Measurements from ENCODE around the gene OR2H2. TPM values are rescaled to one million over a fixed set of nuclear protein-coding genes. Genes with fewer than 3 reads are reported as not detected.

Gene OR2H2
- total RNA-seq, 4 donors from 2014 or later: not detected

GRCh38 chr6:29554764-29555163, 30.2 kb upstream of the OR2H2 start:
- DNase-seq: no peak
- H3K9me3 ChIP-seq: no peaks in the 10 kb centered on the region
- H3K4me1 ChIP-seq: peaks cover 0 to 5% of the 10 kb centered on the region in 2 donors
- no peak overlapping the region for H3K4me3 ChIP-seq
- intact Hi-C loops (cut with DNase I; ENCODE audit: low total_unique reads): no loop called here
- no peak overlapping the region for H3K27ac ChIP-seq
- no peaks in the 10 kb centered on the region for H3K36me3 ChIP-seq
- TF ChIP-seq CTCF (IDR thresholded peaks at IDR 0.05) (no peak), POLR2A (IDR thresholded peaks at IDR 0.05) (no peak)
- H3K27me3 ChIP-seq: peaks cover 0 to 18% of the 10 kb centered on the region in 2 donors

GRCh38 chr6:29557320-29557719, 27.6 kb upstream of the OR2H2 start:
- no peak for DNase-seq
- H3K4me3 ChIP-seq: no peak overlapping the region
- peaks cover 0 to 25% of the 10 kb centered on the region in 2 donors for H3K27me3 ChIP-seq
- no peaks in the 10 kb centered on the region for H3K9me3 ChIP-seq
- peaks cover 0 to 5% of the 10 kb centered on the region in 2 donors for H3K4me1 ChIP-seq
- no peak overlapping the region for H3K27ac ChIP-seq
- intact Hi-C loops (cut with DNase I; ENCODE audit: low total_unique reads): no loop called here
- TF ChIP-seq POLR2A (IDR thresholded peaks at IDR 0.05) (no peak), CTCF (IDR thresholded peaks at IDR 0.05) (no peak)
- H3K36me3 ChIP-seq: no peaks in the 10 kb centered on the region

GRCh38 chr6:29558439-29559079, 26.4 kb upstream of the OR2H2 start:
- Histone ChIP-seq H3K27me3 (peaks cover 0 to 25% of the 10 kb centered on the region in 2 donors), H3K27ac (no peak overlapping the region), H3K36me3 (no peaks in the 10 kb centered on the region), H3K4me3 (no peak overlapping the region), H3K9me3 (no peaks in the 10 kb centered on the region), H3K4me1 (peaks cover 0 to 5% of the 10 kb centered on the region in 2 donors)
- intact Hi-C loops (cut with DNase I; ENCODE audit: low total_unique reads): no loop called here
- no peak for DNase-seq
- TF ChIP-seq POLR2A (IDR thresholded peaks at IDR 0.05) (no peak), CTCF (IDR thresholded peaks at IDR 0.05) (no peak)

GRCh38 chr6:29559524-29560287, 25.2 kb upstream of the OR2H2 start, which contains the start of gene UBD:
UBD (minus strand) TSS chr6:29559732; CDS start chr6:29559701, 31 bp downstream.
- H3K27ac ChIP-seq: no peak within 1 kb of the TSS
- H3K27me3 ChIP-seq: peaks cover 0 to 25% of the 10 kb centered on the region in 2 donors
- intact Hi-C loops (cut with DNase I; ENCODE audit: low total_unique reads): no loop called here
- H3K4me1 ChIP-seq: no peaks in the 10 kb centered on the region
- TF ChIP-seq CTCF (IDR thresholded peaks at IDR 0.05) (no peak), POLR2A (IDR thresholded peaks at IDR 0.05) (no peak)
- DNase-seq: no peak
- H3K4me3 ChIP-seq: no peak within 1 kb of the TSS
- no peaks in the 10 kb centered on the region for H3K36me3 ChIP-seq
- no peaks in the 10 kb centered on the region for H3K9me3 ChIP-seq

GRCh38 chr6:29561091-29561490, 23.8 kb upstream of the OR2H2 start:
- no peaks in the 10 kb centered on the region for H3K9me3 ChIP-seq
- H3K27me3 ChIP-seq: peaks cover 0 to 15% of the 10 kb centered on the region in 2 donors
- no peaks in the 10 kb centered on the region for H3K36me3 ChIP-seq
- H3K27ac ChIP-seq: no peak overlapping the region
- no peaks in the 10 kb centered on the region for H3K4me1 ChIP-seq
- no peak for DNase-seq
- H3K4me3 ChIP-seq: no peak overlapping the region
- intact Hi-C loops (cut with DNase I; ENCODE audit: low total_unique reads): no loop called here
- TF ChIP-seq POLR2A (IDR thresholded peaks at IDR 0.05): no peak
- no peak for TF ChIP-seq CTCF (IDR thresholded peaks at IDR 0.05)

Measured in uterus (tissue), 4 donors.